B cell (primary cell): Measurements from ENCODE around the gene CTDSP2.

Experiments
- CTCF ChIP-seq: fragments of 200-600 bp; IDR thresholded peaks from one replicate; pipeline ENCODE4 v1.8.0; 2022; ENCODE audit warnings: antibody characterized with exemption, mild to moderate bottlenecking
- EZH2 ChIP-seq: IDR thresholded peaks from 2 replicates; pipeline ENCODE4 v1.6.1; 2012; ENCODE audit warnings: borderline replicate concordance, low read depth, mild to moderate bottlenecking, moderate library complexity, low read length; ENCODE audit not compliant: insufficient read depth, poor library complexity, severe bottlenecking

DNA sequence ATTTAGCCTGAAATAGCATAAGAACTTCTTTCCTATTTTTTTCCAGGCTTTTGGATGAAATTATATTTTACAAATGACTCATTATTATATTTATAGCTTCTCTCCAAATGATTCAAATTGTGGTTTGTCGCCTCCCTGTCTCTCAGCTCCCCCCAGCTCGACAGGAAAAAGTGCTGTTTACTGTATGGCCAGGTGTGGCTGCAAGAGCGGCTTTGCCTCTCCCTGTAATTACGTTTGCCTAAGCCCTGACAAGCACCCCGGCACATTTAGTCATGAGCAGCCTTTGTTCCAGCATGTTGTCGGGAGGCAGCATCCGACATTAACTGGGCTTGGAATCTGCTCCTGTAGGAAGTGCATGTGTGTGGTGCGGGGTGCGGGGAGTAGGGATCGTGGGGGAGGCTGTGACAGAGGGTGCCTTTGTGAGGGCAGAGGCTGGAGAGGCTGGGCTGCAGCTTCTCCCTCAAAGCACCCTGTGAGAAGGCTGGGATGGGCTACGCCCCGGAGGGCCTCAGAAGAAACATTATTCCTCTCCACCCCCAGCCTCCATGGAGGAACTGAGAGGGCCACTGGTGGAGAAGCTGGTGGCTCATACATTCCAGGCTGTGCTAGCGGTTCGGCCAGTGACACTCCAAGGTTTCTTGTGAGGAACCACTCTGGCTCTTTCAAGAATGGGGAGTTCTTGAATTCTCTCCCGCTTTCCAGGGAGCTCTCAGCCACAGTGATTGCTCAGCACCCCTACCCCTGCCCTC lies 42.1 kb upstream of the CTDSP2 start:
- TF ChIP-seq CTCF (no peak), EZH2 (no peak)
